ENCODE measurements around the gene LEMD1. TPM values are rescaled to one million over a fixed set of nuclear protein-coding genes. Genes with fewer than 3 reads are reported as not detected.

LEMD1 gene
- total RNA-seq, 1 experiment from 2014 or later: not detected

DNA sequence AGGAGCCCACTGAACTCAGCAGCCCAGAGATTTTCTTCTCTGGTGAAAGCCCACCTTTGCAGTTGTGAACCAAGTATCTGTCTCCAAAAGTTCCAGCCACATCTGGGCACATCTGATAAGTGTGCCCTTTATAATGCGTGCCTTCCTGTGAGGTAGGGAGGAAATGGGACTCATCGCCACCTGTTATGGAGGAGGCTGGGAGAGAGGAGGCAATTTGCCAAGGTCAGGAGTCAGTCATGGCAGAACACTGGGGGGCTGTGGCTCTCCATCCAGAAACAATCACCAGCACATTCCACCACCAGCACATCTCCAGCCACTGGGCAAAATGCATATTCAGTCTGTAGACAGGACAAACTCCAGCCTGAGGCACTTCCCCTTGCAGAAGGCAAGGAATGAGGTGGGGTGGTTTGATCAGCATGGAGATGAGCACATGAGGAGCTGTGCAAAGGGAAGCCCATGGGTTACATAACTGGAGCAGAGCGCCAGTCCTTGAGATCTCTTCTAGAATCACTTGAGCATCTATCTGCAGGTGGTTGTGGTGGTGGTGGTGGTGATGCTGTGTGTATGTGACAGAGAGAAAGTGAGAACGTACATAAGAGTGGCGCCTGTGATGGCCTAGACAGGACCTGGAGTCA is 15.0 kb upstream of the LEMD1 start:
- DNase-seq (no peak), ATAC-seq (no peak)
- ChIA-PET CTCF (interaction anchor here (0.6 kb wide), 1 partner anchor 82 kb away, joined by 3 read pairs; no protein-coding TSS in a partner anchor), POLR2A (ENCODE audit: unreplicated experiment) (no interaction called here)
- Histone ChIP-seq H2AFZ (ENCODE audit: low read length) (no peak overlapping the region), H3K36me3 (ENCODE audit: low read depth, low read length) (no peaks in the 10 kb centered on the region), H3K4me1 (ENCODE audit: insufficient read depth, low read length) (peaks cover 16% of the 10 kb centered on the region), H3K27me3 (ENCODE audit: low read length) (peaks cover 6% of the 10 kb centered on the region; the same call in 1 of the 2 replicates), H4K20me1 (ENCODE audit: low read length) (no peaks in the 10 kb centered on the region), H3K27ac (ENCODE audit: low read length) (no peak overlapping the region), H3F3A (ENCODE audit: low read length, unreplicated experiment) (no peaks in the 10 kb centered on the region), H3K4me2 (ENCODE audit: low read length) (no peak overlapping the region), H3K9ac (ENCODE audit: low read length) (no peak overlapping the region), H3K4me3 (ENCODE audit: low read length) (no peak overlapping the region), H3K9me3 (ENCODE audit: low read length) (no peaks in the 10 kb centered on the region), H3K79me2 (ENCODE audit: low read length) (no peaks in the 10 kb centered on the region), H3K9me2 (replicated peaks; ENCODE audit: low read length) (no peaks in the 10 kb centered on the region)
- TF ChIP-seq, protein P1, sequence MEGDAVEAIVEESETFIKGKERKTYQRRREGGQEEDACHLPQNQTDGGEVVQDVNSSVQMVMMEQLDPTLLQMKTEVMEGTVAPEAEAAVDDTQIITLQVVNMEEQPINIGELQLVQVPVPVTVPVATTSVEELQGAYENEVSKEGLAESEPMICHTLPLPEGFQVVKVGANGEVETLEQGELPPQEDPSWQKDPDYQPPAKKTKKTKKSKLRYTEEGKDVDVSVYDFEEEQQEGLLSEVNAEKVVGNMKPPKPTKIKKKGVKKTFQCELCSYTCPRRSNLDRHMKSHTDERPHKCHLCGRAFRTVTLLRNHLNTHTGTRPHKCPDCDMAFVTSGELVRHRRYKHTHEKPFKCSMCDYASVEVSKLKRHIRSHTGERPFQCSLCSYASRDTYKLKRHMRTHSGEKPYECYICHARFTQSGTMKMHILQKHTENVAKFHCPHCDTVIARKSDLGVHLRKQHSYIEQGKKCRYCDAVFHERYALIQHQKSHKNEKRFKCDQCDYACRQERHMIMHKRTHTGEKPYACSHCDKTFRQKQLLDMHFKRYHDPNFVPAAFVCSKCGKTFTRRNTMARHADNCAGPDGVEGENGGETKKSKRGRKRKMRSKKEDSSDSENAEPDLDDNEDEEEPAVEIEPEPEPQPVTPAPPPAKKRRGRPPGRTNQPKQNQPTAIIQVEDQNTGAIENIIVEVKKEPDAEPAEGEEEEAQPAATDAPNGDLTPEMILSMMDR (conservative IDR thresholded peaks at IDR 0.05; ENCODE audit: low read depth, low read length): no peak
- TF ChIP-seq EZH2phosphoT487 (IDR thresholded peaks at IDR 0.05; ENCODE audit: borderline replicate concordance, low read length): no peak
- TF ChIP-seq EZH2 (IDR thresholded peaks at IDR 0.05; ENCODE audit: low read length, unreplicated experiment): no peak
- no TSS peak for BruUV-seq (replicated peaks)
- intact Hi-C loops (cut with micrococcal nuclease): no loop called here

DNA sequence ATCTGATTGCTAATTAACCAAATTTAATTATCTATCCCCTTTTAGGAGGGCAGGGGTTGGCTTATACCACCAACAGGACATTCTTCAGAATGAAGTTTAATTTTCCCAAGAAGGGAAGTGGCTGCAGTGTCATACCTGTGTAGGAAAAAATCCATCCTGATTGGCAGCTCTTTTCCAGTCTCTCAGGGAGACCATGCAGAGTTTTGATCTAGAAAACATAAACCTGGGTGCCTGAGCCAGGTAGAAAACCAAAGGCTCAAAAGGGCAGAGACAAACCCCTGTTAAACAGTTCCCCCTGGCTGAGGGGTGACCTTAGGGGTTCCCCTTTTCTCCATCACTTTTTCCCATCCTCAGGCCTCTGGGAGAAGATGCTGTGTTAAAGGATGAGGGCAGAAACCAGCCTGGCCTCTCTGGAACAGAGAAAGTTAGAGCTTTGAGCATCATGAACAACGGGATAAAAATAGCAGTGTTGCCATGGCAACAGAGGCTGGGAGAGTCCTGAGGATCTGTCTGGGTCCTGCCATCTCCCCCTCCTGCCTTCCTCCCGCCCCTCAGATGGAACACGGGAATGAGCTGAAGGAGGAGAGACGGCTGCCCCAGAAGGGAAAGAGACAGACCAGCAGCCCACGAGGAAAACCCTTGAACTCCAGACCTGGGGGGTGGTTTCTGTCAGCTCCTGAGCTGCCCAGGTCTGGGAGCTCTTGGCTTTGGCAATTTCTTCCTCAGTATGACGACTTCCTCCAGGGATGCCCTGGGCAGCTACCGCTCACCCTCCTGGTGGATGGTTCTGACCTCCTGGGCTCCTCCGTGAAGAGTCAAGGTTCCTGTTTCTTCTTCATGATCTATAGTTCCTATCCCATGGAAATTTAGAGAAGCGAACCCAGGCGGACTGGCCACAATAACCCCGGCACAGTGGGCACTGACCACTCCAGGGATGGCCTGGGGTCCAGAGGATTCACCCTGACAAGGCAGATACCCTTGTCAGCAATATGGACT is 14.0 kb upstream of the LEMD1 start:
- Histone ChIP-seq H2AFZ (ENCODE audit: low read length) (no peak overlapping the region), H3K9me3 (ENCODE audit: low read length) (no peaks in the 10 kb centered on the region), H3K9ac (ENCODE audit: low read length) (no peak overlapping the region), H3K4me1 (ENCODE audit: insufficient read depth, low read length) (peaks cover 7% of the 10 kb centered on the region), H3F3A (ENCODE audit: low read length, unreplicated experiment) (no peaks in the 10 kb centered on the region), H4K20me1 (ENCODE audit: low read length) (no peaks in the 10 kb centered on the region), H3K4me2 (ENCODE audit: low read length) (no peak overlapping the region), H3K27ac (ENCODE audit: low read length) (no peak overlapping the region), H3K36me3 (ENCODE audit: low read depth, low read length) (no peaks in the 10 kb centered on the region), H3K4me3 (ENCODE audit: low read length) (no peak overlapping the region), H3K79me2 (ENCODE audit: low read length) (no peaks in the 10 kb centered on the region), H3K9me2 (replicated peaks; ENCODE audit: low read length) (no peaks in the 10 kb centered on the region), H3K27me3 (ENCODE audit: low read length) (peaks cover 13% of the 10 kb centered on the region; the same call in 1 of the 2 replicates)
- ATAC-seq: no peak
- intact Hi-C loops (cut with micrococcal nuclease): no loop called here
- no TSS peak for BruUV-seq (replicated peaks)
- CTCF ChIA-PET: interaction anchor here (0.6 kb wide), 1 partner anchor 175 kb away, joined by 3 read pairs; no protein-coding TSS in a partner anchor
- POLR2A ChIA-PET (ENCODE audit: unreplicated experiment): no interaction called here
- DNase-seq: no peak
- TF ChIP-seq EZH2phosphoT487 (IDR thresholded peaks at IDR 0.05; ENCODE audit: borderline replicate concordance, low read length) (no peak), EZH2 (IDR thresholded peaks at IDR 0.05; ENCODE audit: low read length, unreplicated experiment) (no peak)
- TF ChIP-seq, protein P1 (conservative IDR thresholded peaks at IDR 0.05; ENCODE audit: low read depth, low read length): no peak

All from PC-3 (cell line).